HG02678 (cell line): ENCODE results near the gene GUCA2A.

ENCODE experiments used
- ATAC-seq: cut with Tn5 transposase; IDR thresholded peaks from one replicate; pipeline ENCODE4 v1.9.1; 2021; ENCODE audit warnings: mild to moderate bottlenecking, moderate library complexity; ENCODE audit not compliant: unreplicated experiment

Gene GUCA2A

GRCh38 chr1:42177541-42177981 lies 13.0 kb upstream of the GUCA2A start:
- ATAC-seq, result no peak

DNA sequence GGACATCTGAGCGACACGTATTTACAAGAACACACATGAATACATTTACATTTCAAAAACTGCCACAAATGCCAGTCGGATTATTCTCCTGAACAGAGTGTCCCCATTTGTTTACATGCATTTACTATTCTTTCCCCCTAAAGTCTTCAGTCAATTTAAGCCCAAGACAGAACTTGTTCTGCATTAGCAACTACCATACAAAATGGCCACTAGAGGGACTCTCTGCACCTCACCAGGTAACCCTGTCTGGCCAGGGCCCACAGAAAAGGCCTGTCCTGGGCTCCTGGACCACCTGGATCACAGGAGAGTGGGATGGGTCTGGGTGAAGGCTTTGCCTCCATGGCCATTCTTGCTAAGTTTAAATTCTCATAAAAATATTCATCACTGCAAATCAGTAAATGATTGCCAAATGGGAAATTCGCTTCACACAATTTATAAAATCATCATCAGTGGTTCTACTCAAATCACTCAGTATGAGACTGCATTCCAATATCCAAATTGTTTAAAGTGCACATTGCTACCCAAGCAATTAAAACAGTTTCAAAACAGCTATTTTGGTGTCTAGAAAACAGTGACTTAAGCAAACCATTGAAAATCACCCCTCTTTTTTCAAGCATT lies 12.5 kb upstream of the GUCA2A start:
- ATAC-seq, result no peak

DNA sequence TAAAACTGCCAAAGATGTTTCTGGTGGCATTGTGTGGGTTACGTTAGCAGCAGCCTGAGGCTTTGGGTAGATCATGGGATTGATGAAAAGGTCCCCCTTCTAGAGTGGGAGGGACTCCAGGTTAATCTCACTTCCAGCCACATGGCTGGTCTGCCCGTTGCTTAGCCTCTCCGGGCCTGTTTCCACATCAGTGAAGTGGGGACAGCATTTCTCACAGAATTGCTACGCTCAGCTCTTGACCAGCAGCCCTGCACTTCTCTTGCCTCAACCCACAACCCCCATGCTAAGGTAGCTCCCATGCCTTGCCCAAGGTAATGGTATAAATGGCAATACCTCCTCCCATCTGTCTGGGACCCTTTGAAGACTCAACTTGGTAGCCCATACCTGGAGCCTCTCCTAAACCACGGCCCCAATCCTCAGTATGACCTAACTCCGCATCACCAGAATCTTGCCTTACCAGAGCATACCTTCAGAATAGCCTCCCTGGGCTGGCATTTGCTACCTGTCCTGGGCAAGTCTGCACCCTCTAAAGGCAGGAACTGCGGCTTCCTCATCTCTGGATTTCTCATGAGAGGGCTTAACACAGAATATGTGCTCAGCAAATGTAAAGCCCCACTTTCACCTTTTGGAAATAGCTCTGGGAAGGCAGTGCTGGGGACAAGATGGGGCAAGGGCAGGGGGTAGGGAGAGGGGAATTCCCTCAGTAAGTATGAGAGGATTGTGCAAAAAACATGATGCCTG lies 10.9 kb upstream of the GUCA2A start:
- ATAC-seq, result no peak

GRCh38 chr1:42173961-42174735 lies 9.6 kb upstream of the GUCA2A start:
- ATAC-seq, result no peak

GRCh38 chr1:42173155-42173933 lies 8.8 kb upstream of the GUCA2A start:
- no peak for ATAC-seq

DNA sequence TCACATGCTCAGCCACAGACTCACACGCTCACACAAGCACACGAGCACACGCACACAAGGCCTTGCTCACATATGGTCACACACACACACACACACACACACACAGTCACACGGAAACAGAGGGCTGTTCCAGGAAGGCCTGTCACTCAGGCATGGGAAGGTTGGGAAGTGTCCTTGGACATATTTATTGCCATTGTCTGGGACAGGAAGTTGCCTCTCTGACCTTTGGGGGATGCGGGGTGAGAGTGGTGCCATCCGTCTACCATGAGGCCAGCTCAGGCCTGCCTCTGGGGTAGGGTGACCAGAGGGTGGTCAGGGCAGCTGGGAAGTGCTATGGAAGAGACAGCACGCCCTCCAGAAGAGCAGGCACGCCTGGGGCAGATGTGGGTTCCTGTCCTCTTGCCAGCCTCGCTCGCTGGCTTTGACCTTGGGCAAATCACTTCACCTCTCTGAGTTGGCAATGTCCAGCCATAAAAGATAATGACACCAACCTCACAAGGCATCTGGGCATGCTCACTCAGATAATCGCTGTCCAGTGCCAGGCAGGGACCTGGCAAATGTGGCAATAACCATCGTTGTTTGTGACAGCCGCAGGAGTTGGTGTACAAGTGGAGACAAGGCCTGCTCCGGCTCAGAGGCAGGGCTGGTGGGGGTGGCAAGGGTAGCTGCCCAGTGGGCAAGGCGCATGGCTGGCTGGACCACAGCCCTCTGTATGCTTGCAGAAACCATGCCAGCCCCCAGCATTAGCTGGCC lies 8.0 kb upstream of the GUCA2A start:
- no peak for ATAC-seq

GRCh38 chr1:42171679-42172266 lies 7.2 kb upstream of the GUCA2A start:
- no peak for ATAC-seq

DNA sequence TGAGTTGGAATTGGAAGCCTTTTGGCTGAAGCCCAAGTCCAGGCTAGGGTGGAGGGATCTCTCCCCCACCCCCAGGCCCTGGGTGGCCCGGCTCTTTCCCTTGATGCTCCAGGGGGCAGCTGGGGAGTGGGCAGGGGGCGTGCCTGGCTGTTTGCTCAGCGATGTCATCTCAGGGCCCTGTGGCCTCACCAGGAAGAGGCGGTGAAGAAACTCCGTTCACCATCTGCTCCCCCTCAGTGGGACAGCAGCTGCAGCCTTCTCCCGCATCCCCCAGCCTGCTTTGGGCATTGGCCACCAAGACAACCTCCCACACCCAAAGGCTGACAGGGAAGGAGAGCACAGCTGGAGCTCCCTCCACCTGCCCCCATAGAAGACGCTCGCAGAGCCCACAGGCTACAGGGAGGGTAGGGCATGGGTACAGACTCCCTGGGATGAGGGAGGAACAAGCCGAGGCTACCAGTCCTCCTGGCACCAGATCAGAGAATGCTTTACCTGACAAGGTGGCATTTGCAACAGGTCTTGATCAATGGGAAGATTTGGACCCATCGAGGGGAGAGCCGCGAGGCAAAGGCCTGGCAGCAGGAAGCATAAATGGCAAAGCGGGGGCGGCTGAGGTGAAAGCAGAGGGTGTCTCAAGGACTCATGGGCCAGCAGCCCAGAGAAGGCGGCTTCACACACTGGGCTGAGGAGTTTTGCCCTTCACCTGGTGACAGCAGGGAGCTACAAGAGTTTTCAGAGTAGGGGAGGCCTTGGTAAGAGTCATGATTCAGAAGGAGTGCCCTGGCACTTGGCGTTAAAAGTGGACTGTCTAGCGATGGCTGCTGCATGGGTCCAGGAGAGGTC lies 6.5 kb upstream of the GUCA2A start:
- ATAC-seq, result no peak

DNA sequence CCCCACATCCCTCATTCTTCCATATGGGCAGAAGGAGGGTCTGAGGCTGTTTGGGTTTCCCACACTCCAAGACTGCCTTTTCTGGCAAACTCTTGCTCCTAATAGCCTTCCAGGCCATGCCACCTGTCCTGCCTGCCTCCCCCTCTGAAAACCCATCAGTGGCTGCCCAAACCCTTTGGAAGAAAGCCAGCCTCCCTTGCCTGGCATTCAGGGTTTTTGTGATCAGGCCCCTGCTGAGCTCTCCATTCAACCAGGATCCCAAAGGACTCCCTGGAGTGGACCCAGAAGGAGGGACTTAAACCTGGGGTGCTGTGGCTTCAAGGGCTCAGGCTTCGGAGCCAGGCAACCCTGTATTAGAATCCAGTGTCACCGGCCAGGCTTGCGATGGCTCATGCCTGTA lies 4.2 kb upstream of the GUCA2A start:
- ATAC-seq, result no peak

GRCh38 chr1:42168391-42168670 lies 3.8 kb upstream of the GUCA2A start:
- ATAC-seq, result no peak

- no peak for ATAC-seq
Observed at GRCh38 chr1:42167611-42168390, 3.3 kb upstream of the GUCA2A start.

DNA sequence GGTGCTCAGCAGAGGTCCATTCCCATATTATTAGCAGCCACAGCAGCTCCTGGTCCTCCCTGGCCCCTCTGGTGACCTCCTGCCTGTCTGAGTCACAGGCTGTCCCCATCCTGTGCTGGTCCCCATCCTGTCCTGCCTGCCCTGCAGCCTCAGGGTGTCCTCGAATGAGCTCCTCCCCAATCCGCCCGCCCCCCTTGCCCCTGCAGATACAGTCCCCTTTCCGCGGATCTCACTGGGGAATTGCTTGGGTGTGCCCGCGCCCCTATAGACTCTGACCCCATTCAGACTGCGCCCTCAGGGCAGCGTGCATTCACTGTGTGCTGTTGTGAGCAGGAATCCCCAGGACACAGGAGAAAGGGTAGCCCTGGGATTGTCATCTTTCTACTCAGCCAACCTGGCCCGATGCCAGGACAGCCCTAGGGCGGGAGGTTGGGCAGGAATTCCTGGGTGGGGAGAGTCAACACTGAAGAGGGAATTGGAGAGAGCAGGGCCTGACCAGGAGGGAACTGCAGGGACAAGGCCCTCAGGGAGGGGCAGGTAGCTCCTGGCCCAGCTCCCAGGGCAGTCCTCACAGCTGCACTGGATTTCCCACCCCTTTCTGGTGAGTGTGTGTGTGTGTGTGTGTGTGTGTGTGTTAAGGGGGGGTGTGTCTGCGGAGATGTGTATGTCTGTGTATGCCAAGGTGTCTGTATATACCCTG lies 1.1 kb upstream of the GUCA2A start:
- ATAC-seq, result no peak

- ATAC-seq, result no peak
Observed at GRCh38 chr1:42163536-42164503, 725 bp downstream of the GUCA2A start.

DNA sequence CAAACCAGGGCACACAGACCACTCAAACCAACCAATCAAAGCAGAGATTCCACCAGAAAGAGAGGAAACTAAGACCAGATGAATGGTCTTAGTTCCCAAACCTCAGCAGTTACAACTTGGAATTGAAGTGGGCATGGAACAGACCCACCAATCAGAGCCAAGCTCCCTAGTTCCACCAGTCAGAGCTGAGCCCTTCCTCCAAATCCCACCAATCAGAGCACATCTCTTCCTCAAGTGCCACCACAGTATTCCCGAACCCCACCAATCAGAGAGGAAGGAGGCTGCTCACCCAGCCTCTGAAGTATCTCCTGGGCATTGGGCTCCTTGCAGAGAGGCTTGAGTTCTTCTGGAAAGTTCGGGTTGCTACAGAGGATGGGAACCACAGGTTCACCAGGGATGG lies 1.4 kb downstream of the GUCA2A start:
- ATAC-seq, result no peak

- ATAC-seq, result no peak
Observed at GRCh38 chr1:42162181-42162580, 2.4 kb downstream of the GUCA2A start.

- ATAC-seq, result no peak
Observed at GRCh38 chr1:42158189-42158588, 6.4 kb downstream of the GUCA2A start.

DNA sequence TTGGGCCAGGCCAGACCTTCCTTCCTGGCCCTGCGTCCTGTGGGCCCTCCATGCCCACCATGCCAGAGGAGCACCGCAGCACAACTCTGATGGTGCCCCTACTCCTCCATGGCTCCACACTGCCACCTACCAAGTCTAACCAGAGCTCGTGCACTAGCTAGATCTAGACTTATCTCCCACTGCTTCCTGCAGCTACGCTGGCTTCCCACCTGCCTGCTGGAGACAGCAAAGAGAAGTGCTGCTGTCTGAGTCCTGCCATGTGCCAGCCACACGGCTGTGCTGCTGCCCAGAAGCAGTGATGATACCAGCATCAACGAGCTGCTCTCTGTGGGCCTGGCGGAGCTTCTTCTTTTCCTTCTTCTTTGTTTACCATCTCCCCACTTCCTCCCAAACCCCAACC lies 6.9 kb downstream of the GUCA2A start:
- no peak for ATAC-seq
